Measurements from ENCODE around the gene ZNF625.
A peak's percentile ranks its signal among the peaks of the same experiment; 100 is the strongest.

The ZNF625 gene

GRCh38 chr19:12156223-12157058 is at the start of gene ZNF625:
Gene ZNF625, minus strand, starts transcription at chr19:12156734. Its CDS starts 176 bp downstream, at chr19:12156558.
- DNase-seq, result peak; percentile 74

- no peak for DNase-seq
Observed at GRCh38 chr19:12205296-12205695, 48.8 kb upstream of the ZNF625 start.

GRCh38 chr19:12202250-12202649 is 45.7 kb upstream of the ZNF625 start:
- no peak for DNase-seq

- no peak for DNase-seq
Observed at GRCh38 chr19:12199757-12200419, 43.4 kb upstream of the ZNF625 start.

- DNase-seq, result no peak
Observed at GRCh38 chr19:12198136-12198535, 41.6 kb upstream of the ZNF625 start.

GRCh38 chr19:12194827-12195731 is 38.5 kb upstream of the ZNF625 start:
- peak; percentile 39 for DNase-seq

GRCh38 chr19:12187625-12188024 is 31.1 kb upstream of the ZNF625 start:
- DNase-seq, result no peak

GRCh38 chr19:12180377-12180776 is 23.8 kb upstream of the ZNF625 start:
- no peak for DNase-seq

GRCh38 chr19:12166626-12167025 is 10.1 kb upstream of the ZNF625 start:
- no peak for DNase-seq

- DNase-seq, result no peak
Observed at GRCh38 chr19:12163826-12164225, 7.3 kb upstream of the ZNF625 start.

- peak; percentile 96 for DNase-seq
Observed at GRCh38 chr19:12162882-12163806, 6.6 kb upstream of the ZNF625 start, which contains the start of gene ZNF136. Gene ZNF136, plus strand, starts transcription at chr19:12163096. Its CDS starts 108 bp downstream, at chr19:12163204.

GRCh38 chr19:12162513-12162881 is 6.0 kb upstream of the ZNF625 start:
- no peak for DNase-seq

GRCh38 chr19:12159773-12160414 is 3.4 kb upstream of the ZNF625 start:
- DNase-seq, result no peak

GRCh38 chr19:12155324-12155860 is 1.1 kb downstream of the ZNF625 start:
- DNase-seq, result no peak

GRCh38 chr19:12145348-12145747 is 11.2 kb downstream of the ZNF625 start:
- no peak for DNase-seq

GRCh38 chr19:12141405-12141736 is 15.2 kb downstream of the ZNF625 start:
- no peak for DNase-seq

GRCh38 chr19:12140545-12141404 is 15.8 kb downstream of the ZNF625 start:
- DNase-seq, result peak; percentile 72

GRCh38 chr19:12139885-12140544 is 16.5 kb downstream of the ZNF625 start, which contains the start of gene ZNF20:
Gene ZNF20, minus strand, starts transcription at chr19:12140350. Its CDS starts 168 bp downstream, at chr19:12140182.
- peak; percentile 85 for DNase-seq

GRCh38 chr19:12139269-12139668 is 17.3 kb downstream of the ZNF625 start:
- DNase-seq, result no peak

Measured in NCI-H2171 (cell line).